Activated naive CD8-positive, alpha-beta T cell treated with anti-CD3 and anti-CD28 coated beads for 36 hours (primary cell): Measurements from ENCODE around the gene C1orf105. TPM values are rescaled to one million over a fixed set of nuclear protein-coding genes. Genes with fewer than 3 reads are reported as not detected.
"Not testable (repeated sequence)": the region's sequence is repeated elsewhere in the genome, so short reads cannot be mapped to it uniquely, and the experiment has no call there.

Experiments used
- DNase-seq: peaks from one replicate; pipeline ENCODE4 v3.0.0; 2021
- H3K27ac Mint-ChIP-seq: one replicate; pipeline ENCODE4 v1.8.0; 2022; ENCODE audit warnings: mild to moderate bottlenecking, moderate library complexity, mixed read lengths
- H3K27me3 Mint-ChIP-seq: one replicate; pipeline ENCODE4 v1.8.0; 2022; ENCODE audit warnings: mild to moderate bottlenecking, mixed read lengths
- H3K36me3 Mint-ChIP-seq: one replicate; pipeline ENCODE4 v1.8.0; 2021; ENCODE audit warnings: mild to moderate bottlenecking, mixed read lengths
- H3K4me1 Mint-ChIP-seq: one replicate; pipeline ENCODE4 v1.8.0; 2021; ENCODE audit warnings: mixed read lengths
- H3K4me3 Mint-ChIP-seq: one replicate; pipeline ENCODE4 v1.8.0; 2022; ENCODE audit warnings: mild to moderate bottlenecking, moderate library complexity, mixed read lengths
- H3K9me3 Mint-ChIP-seq: one replicate; pipeline ENCODE4 v1.8.0; 2022; ENCODE audit warnings: mixed read lengths
- total RNA-seq, 2 experiments: library from RNA; stranded (reverse); gene quantifications; one replicate each; pipeline ENCODE4 v1.2.3, GENCODE V29; 2021

C1orf105 gene, protein sequence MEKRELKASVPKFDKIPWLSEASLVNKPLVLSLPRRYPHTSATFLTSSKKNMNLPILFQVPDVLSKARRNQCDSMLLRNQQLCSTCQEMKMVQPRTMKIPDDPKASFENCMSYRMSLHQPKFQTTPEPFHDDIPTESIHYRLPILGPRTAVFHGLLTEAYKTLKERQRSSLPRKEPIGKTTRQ
- total RNA-seq: not detected

DNA sequence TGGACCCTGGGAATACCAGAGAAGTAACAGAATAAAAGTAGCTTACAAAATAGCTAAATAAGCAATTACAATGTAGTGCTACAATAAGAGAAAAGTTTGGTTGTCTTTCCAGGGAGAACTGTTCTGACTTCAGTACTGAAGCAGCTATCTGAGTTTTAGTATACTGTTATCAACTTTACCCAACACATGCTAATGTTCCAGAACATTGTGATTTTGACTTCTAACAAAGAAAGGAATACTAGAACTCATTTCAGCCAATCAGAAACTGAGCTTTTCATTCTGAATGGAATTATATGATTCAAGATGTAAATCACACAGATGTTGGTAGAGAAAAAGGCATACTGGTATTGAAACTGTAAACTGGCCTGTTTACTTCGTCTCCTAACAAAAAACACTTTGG, at the start of gene C1orf105:
Gene C1orf105 (plus strand): TSS at position 301 of the 400 bp plus-strand sequence. CDS start 201 bp downstream, outside the sequence.
- Mint-ChIP-seq H3K27ac (no peak within 1 kb of the TSS), H3K27me3 (no peaks in the 10 kb centered on the region), H3K4me3 (no peak within 1 kb of the TSS), H3K36me3 (peaks cover 2% of the 10 kb centered on the region), H3K9me3 (no peaks in the 10 kb centered on the region), H3K4me1 (peaks cover 12% of the 10 kb centered on the region)
- no peak for DNase-seq

DNA sequence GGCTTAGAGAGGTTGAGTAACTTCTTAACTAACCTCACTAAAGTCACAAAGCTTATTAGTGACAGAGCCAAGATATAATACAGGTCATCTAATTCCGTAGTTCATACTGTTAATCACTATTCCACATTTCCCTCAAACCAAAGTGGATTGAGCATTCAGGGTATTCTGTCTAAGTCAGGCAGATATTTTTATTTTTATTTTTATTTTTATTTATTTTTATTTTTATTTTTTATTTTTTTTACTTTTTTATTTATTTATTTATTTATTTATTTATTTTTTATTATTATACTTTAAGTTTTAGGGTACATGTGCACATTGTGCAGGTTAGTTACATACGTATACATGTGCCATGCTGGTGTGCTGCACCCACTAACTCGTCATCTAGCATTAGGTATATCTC, 48.8 kb upstream of the C1orf105 start:
- not testable (repeated sequence) for H3K27ac Mint-ChIP-seq, DNase-seq, H3K4me3 Mint-ChIP-seq, H3K27me3 Mint-ChIP-seq
- H3K36me3 Mint-ChIP-seq: peaks cover 12% of the 10 kb centered on the region
- H3K9me3 Mint-ChIP-seq: peaks cover 20% of the 10 kb centered on the region
- H3K4me1 Mint-ChIP-seq: peaks cover 19% of the 10 kb centered on the region

DNA sequence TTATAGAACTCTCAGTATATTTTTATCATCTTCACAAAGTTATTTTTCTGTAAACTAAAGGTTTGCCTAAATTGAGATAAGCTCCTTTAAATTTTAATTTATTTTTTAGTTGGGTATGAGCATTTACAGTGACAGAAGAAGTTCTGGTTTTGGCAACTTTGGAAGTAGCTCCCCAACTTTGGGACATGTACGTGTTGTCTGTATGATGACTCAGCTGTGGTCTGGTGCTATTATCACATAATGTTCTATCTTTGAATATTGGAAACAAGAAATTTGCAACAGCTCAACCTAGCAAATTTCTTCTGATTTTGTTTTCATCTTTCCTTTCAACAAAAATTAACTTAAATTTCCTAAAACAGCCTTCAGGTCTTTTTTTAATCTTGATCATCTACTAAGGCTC, 46.6 kb upstream of the C1orf105 start:
- DNase-seq: no peak
- Mint-ChIP-seq H3K4me3 (no peak overlapping the region), H3K27ac (no peak overlapping the region), H3K36me3 (peaks cover 4% of the 10 kb centered on the region), H3K27me3 (no peaks in the 10 kb centered on the region), H3K9me3 (peaks cover 5% of the 10 kb centered on the region), H3K4me1 (peaks cover 20% of the 10 kb centered on the region)

DNA sequence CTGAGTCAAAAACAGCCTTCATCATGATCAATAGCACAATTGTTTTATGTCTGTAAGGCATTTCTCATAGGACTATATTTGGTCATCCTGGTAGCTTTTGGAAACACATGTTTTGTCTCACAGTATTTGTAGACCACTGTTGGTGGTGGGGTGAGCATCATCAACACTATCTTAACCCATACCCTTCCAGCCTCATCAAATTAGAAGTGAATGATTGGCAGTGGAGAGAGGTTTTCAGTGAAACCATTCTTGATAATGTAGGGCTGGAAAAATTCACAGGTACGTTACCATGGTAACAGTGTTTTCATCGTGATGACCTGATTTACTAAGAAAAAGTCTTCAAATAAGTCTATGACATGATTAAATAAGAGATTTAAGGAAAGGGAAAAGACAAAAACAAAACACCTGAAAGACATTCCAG, 45.3 kb upstream of the C1orf105 start:
- H3K27me3 Mint-ChIP-seq: no peaks in the 10 kb centered on the region
- peaks cover 26% of the 10 kb centered on the region for H3K4me1 Mint-ChIP-seq
- no peak overlapping the region for H3K27ac Mint-ChIP-seq
- no peak overlapping the region for H3K4me3 Mint-ChIP-seq
- DNase-seq: no peak
- H3K36me3 Mint-ChIP-seq: no peaks in the 10 kb centered on the region
- H3K9me3 Mint-ChIP-seq: no peaks in the 10 kb centered on the region

DNA sequence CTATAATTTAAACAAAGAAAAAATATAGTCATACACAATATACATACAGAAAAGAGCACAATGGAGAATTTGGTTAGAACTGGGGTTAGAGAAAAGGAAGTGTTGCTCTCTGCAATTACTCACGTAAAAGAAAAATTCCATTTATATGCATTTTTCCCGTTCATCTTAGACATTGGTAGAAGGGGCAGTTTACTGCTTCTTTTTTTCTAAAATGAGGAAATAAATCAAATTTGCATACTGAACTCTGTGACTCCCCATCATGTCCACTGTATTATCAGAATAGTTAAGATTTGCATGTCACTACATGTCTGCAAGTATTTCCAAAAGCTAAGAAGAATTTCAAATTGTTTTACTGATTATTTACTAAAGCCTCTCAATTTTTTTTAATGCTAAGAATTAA, 44.1 kb upstream of the C1orf105 start:
- Mint-ChIP-seq H3K36me3 (no peaks in the 10 kb centered on the region), H3K27me3 (no peaks in the 10 kb centered on the region), H3K4me1 (peaks cover 36% of the 10 kb centered on the region), H3K9me3 (no peaks in the 10 kb centered on the region), H3K4me3 (no peak overlapping the region), H3K27ac (no peak overlapping the region)
- no peak for DNase-seq

DNA sequence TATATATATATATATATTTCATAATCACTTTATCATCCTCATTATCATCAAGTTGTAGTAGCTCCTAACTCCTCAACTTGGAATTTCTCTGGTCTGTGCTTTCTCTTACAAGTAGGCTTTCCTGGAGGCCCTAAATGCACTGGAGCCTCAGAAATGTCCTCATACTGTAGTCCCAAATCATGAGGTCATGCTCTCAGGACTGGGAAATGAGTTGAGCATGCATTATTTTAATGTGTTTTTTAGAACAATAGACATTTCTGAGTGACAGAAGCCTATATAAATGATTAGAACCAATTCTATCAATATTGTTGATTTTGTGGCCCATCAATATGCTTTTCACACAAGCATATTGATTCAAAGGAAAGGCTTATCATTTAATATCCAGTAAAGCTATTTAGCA, 42.9 kb upstream of the C1orf105 start:
- no peaks in the 10 kb centered on the region for H3K9me3 Mint-ChIP-seq
- no peak for DNase-seq
- H3K4me3 Mint-ChIP-seq: no peak overlapping the region
- H3K27me3 Mint-ChIP-seq: no peaks in the 10 kb centered on the region
- H3K4me1 Mint-ChIP-seq: peaks cover 47% of the 10 kb centered on the region
- H3K27ac Mint-ChIP-seq: no peak overlapping the region
- H3K36me3 Mint-ChIP-seq: no peaks in the 10 kb centered on the region

DNA sequence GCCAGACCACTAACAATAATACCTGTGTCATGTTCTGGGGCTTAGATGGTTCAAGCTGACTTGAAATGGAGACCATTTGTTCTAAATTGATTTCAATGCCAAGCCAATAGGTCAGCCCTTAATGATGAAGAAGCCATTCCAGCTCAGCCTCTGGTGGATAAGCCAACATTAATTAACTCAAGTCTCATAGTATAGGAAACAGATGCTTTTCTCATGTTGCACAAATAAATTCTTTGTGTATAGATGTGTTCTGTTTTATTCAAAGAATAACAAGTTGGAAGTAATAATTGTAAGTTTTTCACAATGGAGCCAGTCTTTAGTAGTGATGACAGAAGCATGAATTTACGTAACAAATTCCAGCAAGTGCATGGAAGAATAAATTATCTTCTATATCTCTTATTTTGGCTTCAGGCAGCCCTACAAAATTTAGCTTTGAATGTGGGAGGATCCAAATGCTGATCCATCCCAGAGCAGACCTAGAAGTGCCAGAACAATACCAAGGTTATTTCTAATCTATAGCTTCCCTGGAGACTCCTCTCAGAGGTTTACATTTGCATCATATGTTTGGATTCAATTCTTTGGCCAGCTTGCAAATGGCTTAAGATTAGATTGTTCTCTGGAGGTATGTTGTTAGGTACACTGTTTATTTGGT, 42.2 kb upstream of the C1orf105 start:
- Mint-ChIP-seq H3K27ac (no peak overlapping the region), H3K4me1 (peaks cover 50% of the 10 kb centered on the region), H3K36me3 (no peaks in the 10 kb centered on the region), H3K27me3 (no peaks in the 10 kb centered on the region), H3K4me3 (no peak overlapping the region), H3K9me3 (no peaks in the 10 kb centered on the region)
- DNase-seq: no peak

DNA sequence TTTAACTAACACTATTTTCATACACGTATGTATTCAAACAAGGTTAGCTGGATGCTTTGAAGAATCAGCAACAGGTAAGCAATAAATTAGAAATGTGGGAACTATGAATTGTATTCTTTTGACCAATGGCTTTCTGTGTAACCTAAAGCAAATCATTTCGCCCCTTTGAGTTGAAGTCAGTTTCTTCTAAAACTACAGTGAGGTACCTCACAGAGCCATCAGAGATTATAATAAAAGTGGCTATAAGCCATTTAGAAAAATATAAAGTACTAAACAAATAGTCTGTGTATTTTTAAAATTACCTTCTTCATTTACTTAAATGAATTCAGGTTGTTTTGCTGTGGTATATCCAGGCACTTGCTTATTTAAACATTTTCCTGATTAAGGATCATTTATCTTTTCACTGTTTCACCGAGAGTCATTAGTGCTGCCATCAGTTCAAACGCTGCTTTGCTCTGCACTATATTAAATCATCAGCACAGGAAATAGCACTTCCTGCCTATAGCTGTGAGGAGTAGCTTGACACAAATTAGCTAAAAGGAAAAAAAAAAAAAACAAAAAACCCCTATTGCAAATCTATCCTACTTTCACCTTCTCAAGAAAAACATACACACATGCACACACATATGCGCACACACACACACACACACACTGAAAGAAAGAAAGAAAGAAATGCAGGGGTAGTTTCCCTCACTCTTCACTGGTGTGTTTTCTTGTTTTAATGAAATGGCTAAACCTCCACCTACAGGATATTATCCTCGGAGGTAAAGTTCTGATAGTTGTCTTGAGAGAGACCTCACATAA, 39.8 kb upstream of the C1orf105 start:
- DNase-seq: no peak
- Mint-ChIP-seq H3K9me3 (no peaks in the 10 kb centered on the region), H3K4me3 (peak overlapping the region; percentile 64)

DNA sequence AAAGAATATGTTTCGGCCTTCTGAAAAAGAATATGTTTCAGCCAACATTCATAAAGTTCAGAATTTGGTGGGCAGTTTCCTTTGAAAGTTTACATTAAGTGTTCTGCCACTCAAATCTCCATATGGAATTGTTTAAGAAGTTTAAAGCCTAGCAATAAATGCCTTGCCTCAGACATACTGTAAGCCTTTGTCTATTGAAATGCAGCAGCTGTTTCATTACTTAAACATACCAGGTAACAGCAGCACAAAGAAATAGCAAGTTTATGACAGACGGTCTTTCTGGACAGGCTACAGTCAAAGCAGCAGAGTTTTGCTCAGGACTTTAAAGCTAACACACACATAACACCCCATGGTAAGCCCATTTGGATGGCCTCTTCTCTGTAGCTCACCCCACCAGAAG, 38.5 kb upstream of the C1orf105 start:
- H3K4me3 Mint-ChIP-seq: no peak overlapping the region
- DNase-seq: no peak
- no peaks in the 10 kb centered on the region for H3K27me3 Mint-ChIP-seq
- peak overlapping the region; percentile 45 for H3K27ac Mint-ChIP-seq
- peaks cover 34% of the 10 kb centered on the region for H3K4me1 Mint-ChIP-seq
- no peaks in the 10 kb centered on the region for H3K36me3 Mint-ChIP-seq
- H3K9me3 Mint-ChIP-seq: no peaks in the 10 kb centered on the region

More for the DNA sequence above, 39.8 kb upstream of the C1orf105 start:
- Mint-ChIP-seq H3K27ac (peak overlapping the region; percentile 91), H3K4me1 (peaks cover 38% of the 10 kb centered on the region), H3K27me3 (no peaks in the 10 kb centered on the region), H3K36me3 (no peaks in the 10 kb centered on the region)

DNA sequence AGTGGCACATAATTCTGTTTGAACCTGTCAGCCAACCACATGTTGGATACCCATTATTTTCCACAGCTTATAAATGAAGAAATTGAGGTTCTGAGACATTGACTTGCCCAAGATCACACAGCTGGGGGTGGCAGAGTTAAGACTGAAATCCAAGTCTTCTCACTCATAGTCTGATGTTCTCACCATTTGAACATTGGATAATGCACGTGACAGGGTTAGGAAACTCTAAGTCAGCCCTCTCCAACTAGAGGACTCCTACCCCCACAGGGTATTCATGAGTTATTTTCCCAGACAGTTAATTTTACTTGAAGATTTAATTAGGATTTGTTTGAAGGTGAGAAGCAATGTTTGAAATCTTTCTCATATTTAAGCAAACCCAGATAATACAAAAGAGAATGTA, 38.1 kb upstream of the C1orf105 start:
- H3K9me3 Mint-ChIP-seq: no peaks in the 10 kb centered on the region
- H3K4me1 Mint-ChIP-seq: peaks cover 34% of the 10 kb centered on the region
- DNase-seq: no peak
- no peak overlapping the region for H3K4me3 Mint-ChIP-seq
- H3K27ac Mint-ChIP-seq: no peak overlapping the region
- no peaks in the 10 kb centered on the region for H3K36me3 Mint-ChIP-seq
- H3K27me3 Mint-ChIP-seq: no peaks in the 10 kb centered on the region

DNA sequence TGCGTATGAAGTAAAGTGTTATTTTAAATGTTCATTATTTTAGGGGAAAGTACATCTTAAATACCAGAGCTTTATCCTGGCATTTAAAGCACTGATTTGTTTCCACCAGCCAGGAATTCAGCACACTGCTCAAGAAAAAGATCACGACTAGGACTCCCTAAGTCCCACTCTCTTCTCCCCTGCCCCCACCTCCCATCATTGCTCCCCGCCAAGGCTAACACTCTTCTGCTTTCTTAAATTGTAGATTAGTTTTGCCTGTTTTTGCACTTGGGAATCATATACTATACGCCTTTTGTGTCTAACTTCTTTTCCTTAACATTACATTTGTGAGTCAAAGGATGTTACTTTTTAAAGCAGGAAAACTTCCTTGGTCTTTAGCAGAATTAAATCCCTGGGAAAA, 37.5 kb upstream of the C1orf105 start:
- Mint-ChIP-seq H3K4me3 (no peak overlapping the region), H3K36me3 (no peaks in the 10 kb centered on the region), H3K27ac (no peak overlapping the region), H3K4me1 (peaks cover 34% of the 10 kb centered on the region), H3K27me3 (no peaks in the 10 kb centered on the region), H3K9me3 (no peaks in the 10 kb centered on the region)
- no peak for DNase-seq

DNA sequence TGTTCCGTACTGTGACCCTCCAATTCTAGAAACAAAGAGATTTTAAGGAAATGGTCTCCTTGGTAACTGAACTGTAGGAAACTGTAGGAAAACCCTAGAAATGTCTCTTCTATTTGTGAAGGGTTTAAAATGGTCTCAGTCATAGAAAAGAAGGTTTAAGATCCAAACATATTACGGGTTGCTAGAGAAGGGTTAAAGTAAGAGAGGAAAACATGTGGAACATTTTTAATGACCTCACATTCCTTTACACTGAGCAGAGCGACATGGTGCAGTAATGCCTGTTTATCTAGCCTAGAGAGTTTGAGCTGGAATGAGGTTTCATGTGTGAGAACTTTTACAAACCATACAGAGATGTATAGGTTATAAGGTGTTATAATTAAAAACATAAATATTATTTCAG, 36.9 kb upstream of the C1orf105 start:
- no peak overlapping the region for H3K4me3 Mint-ChIP-seq

DNA sequence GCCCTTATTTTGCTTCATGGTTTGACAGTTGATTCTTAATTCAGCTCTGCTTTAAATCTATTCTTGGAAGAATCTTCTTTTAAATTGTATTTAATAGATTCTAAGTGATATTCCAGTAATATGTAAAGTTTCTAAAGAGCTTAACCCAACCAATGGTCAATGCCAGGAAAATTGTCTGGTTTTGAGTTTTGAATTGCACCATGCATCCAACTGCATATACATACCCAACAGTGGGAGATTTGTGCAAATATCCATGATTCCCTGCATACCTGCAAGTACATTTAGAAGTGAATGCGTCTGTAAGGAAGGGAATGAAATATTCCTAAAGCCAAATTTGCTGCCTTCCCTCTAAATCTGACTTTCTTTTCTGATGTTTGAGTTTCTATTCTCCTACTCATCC, 35.8 kb upstream of the C1orf105 start:
- no peak for DNase-seq
- Mint-ChIP-seq H3K27me3 (no peaks in the 10 kb centered on the region), H3K4me1 (peaks cover 34% of the 10 kb centered on the region), H3K36me3 (no peaks in the 10 kb centered on the region), H3K4me3 (no peak overlapping the region), H3K27ac (no peak overlapping the region), H3K9me3 (no peaks in the 10 kb centered on the region)

More for the DNA sequence above, 36.9 kb upstream of the C1orf105 start:
- Mint-ChIP-seq H3K27me3 (no peaks in the 10 kb centered on the region), H3K9me3 (no peaks in the 10 kb centered on the region), H3K4me1 (peaks cover 34% of the 10 kb centered on the region), H3K36me3 (no peaks in the 10 kb centered on the region), H3K27ac (no peak overlapping the region)
- DNase-seq: no peak

DNA sequence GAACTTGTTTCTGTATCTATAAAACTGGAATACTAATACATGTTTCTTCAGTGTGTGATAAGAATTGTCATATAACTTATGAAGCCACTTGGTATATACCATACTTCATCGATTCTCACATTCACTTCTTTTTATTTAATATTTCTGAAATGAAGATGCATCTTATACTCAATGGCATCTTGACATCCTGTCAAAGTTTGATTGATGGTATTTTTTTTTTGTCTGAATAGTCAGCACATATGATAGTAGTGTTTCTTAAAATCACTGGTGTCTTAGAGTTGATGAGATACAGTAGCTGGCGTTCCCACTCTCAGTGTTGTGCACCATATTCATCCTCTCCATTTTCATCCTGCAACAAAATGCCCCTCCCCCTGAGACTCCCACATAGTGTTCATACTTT, 34.4 kb upstream of the C1orf105 start:
- H3K36me3 Mint-ChIP-seq: no peaks in the 10 kb centered on the region
- no peak overlapping the region for H3K27ac Mint-ChIP-seq
- H3K4me3 Mint-ChIP-seq: no peak overlapping the region
- no peaks in the 10 kb centered on the region for H3K27me3 Mint-ChIP-seq
- peaks cover 28% of the 10 kb centered on the region for H3K4me1 Mint-ChIP-seq
- DNase-seq: no peak
- H3K9me3 Mint-ChIP-seq: no peaks in the 10 kb centered on the region

DNA sequence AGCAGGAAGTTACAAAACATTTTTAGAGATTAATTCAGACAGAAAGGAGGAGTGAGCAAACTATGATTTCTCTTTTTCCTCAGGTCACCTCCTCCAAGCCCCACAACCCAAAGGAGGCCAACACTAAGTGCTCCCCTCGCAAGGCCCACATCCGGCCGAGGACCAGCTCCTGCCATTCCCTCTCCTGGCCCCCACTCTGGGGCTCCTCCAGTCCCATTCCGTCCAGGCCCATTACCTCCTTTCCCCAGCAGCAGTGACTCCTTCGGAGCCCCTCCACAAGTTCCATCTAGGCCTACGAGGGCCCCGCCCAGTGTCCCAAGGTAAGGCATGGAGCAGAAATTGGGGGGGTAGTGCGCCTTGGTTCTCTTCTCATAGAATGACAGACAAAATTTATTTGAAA, 32.0 kb upstream of the C1orf105 start:
- Mint-ChIP-seq H3K27me3 (no peaks in the 10 kb centered on the region), H3K4me3 (no peak overlapping the region), H3K4me1 (peaks cover 30% of the 10 kb centered on the region), H3K27ac (no peak overlapping the region), H3K36me3 (peaks cover 4% of the 10 kb centered on the region), H3K9me3 (no peaks in the 10 kb centered on the region)
- DNase-seq: no peak
